Activated CD4-positive, alpha-beta T cell treated with anti-CD3 and anti-CD28 coated beads for 48 hours (primary cell): ENCODE data around the gene MTHFD1.

Experiments
- DNase-seq: peaks from one replicate; pipeline ENCODE4 v3.0.0-alpha.2; 2020

MTHFD1 gene

GRCh38 chr14:64409126-64409920, 21.2 kb downstream of the MTHFD1 start:
- no peak for DNase-seq

- DNase-seq = no peak
Observed at GRCh38 chr14:64410084-64410774, 22.1 kb downstream of the MTHFD1 start.

GRCh38 chr14:64411001-64411400, 22.8 kb downstream of the MTHFD1 start:
- no peak for DNase-seq

- no peak for DNase-seq
Observed at GRCh38 chr14:64412237-64412636, 24.1 kb downstream of the MTHFD1 start.

GRCh38 chr14:64416348-64416932, 28.3 kb downstream of the MTHFD1 start:
- DNase-seq = no peak

- DNase-seq = no peak
Observed at GRCh38 chr14:64417055-64417770, 29.1 kb downstream of the MTHFD1 start.

DNA sequence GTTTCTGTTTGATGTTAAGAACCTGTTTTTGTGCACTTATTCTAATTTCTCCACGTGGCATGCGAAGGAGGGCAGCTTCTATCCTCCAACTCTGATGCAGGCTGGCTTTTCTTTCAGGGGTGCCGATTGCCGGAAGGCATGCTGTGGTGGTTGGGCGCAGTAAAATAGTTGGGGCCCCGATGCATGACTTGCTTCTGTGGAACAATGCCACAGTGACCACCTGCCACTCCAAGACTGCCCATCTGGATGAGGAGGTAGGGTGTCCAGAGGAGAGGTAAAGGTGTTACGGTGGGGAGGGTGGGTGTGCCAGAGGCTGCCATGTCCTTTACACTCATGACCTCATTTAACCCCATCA, 29.6 kb downstream of the MTHFD1 start:
- no peak for DNase-seq

DNA sequence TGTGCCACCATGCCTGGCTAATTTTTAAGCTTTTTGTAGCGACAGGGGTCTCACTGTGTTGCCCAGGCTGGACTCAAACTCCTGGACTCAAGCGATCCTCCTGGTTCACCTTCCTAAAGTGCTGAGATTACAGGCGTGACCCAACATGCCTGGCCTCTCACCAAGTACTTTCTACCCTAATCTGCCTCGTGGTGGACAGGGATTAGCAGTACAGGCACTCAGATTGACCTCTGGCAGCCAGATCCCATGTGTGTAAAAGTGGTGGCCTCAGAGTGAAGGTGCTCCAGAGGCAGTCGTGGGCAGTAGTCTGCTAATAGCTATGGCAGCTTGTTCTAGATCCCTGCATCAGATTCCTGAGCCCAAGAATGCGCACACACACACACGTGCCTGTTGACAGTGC, 30.9 kb downstream of the MTHFD1 start:
- DNase-seq = no peak

DNA sequence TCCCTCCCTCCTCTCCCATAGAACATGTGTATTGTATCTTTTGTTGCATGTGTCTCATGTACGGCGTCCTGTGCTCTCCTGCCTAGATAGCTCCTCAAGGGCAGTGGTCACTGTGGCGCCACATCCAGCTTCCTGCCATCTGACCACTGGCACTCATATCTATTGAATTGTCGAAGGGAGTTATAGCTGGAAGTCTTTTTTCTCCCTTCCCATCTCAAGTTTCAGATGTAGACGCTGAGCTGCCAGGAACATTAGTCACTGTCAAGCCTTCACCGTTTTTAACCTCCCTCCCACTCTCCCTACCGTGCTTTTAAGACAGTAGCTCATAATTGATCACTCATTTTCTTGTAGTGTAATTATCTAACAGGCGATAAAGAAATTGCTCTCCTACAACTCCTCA, 33.0 kb downstream of the MTHFD1 start:
- DNase-seq = no peak

DNA sequence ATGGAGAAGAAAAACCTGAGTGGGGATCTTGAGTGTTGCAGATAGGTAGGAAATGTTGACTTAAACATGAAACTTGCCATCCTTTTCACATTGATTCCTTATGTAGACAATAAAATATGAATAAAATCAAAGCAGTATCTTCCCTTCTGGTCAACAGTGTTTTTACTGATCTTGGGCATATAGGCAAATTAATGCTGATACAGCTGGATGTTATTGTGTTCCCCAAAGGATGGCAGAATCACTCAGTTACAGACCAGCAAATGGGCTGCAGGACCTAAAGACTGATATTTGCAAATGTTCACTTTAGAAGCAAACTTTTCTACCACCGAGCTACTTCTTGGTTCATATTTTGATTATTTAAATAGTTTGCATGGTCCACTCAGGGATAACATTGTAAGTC, 33.9 kb downstream of the MTHFD1 start:
- DNase-seq = no peak

- no peak for DNase-seq
Observed at GRCh38 chr14:64422756-64423155, 34.6 kb downstream of the MTHFD1 start.

GRCh38 chr14:64423987-64424386, 35.8 kb downstream of the MTHFD1 start:
- peak; percentile 48 for DNase-seq

DNA sequence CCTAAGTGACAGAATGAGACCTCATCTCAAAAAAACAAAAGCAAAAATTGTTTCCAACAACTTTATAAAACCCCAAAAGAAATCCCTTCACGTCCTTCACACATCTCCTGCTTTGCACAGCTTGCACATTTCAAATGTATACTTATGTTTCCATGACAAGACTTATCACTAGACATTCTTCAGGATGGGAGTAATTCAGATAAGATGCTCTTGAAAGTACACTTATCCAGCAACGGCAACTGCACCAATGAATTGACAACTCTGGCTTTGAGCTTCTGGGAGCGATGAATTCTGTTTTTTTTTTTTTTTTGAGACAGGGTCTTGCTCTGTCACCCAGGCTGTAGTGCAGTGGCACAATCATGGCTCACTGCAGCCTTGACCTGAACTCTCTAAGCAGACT, 46.4 kb downstream of the MTHFD1 start:
- DNase-seq = no peak

GRCh38 chr14:64438181-64438841, 50.2 kb downstream of the MTHFD1 start:
- DNase-seq = no peak

GRCh38 chr14:64439141-64439540, 51.0 kb downstream of the MTHFD1 start:
- no peak for DNase-seq

DNA sequence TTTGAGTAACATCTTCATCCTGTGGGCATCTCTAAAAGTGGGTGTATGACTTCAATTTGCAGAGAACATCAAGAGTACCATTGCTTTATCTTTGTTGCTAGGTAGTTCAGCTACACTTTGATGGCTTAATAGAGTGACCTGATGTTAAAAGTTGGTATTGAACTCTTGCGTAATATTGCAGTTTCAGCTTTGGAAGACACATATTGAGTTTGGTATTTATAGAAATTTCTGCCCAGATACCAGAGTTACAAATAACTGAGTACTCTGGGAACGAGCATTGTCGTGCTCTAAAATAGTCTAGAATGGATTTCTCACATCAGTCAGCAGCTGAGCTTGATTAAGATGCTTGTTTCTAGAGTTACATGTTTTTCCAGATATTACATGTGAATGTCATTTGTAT, 52.3 kb downstream of the MTHFD1 start:
- no peak for DNase-seq

GRCh38 chr14:64442300-64442988, 54.3 kb downstream of the MTHFD1 start:
- no peak for DNase-seq

DNA sequence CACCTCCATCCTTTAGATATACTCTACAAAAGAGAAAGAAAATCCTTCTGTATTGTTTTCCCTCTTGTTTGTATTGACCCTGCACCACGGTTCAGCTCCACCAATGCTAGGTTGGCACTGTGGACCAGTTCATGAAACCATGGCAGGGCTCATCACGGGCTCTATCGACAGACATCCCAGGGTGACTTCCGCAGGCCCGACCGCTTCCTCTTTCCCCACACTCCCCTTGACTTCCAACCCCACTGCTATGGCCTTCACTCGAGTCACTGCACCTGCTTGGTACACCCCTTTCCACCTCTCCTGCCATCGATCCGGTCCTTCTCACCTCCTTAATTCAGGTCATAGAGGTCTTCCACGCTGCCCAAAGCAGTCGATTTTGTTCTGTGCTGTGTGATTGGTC, 56.0 kb downstream of the MTHFD1 start:
- DNase-seq = no peak

DNA sequence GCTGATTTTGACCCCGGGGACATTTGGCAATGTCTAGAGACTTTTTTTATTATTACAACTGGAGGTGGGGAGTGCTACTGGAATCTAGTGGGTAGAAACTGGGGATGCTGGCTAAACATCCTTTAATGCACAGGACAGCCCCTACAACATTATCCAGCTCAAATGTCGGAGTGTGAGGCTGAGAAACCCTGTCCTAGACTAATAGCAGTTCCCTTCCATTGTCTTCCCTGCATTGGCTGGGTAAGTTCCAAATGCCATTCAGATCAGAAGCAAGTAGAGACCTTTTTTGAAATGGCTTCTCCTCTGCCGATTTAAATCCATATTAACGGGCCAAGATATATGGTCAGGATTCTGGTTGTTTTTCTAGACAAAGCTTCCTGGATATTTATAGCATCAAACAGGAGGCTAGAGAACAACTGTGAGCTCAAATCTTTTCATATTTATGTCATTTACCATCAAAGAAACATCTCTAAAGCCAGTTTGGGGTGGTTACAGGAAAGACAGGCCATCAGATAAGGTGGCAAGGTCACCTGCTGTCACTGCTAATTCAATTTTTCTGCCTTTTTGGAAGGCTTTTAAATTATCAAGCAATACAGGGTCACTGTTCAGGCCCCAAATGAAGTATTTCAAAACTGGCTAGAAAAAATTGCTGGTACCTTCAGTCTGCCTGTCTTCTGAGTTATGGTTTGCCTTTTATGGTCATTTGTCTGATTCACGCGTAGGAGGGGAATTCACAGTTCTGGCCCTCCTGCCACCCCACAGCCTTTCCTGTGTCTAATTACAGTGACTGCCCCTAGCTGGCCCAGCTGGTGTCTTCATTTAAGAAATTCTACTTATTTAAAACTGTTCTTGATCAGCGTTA, 57.1 kb downstream of the MTHFD1 start:
- peak; percentile 49 for DNase-seq

GRCh38 chr14:64447876-64448670, 59.9 kb downstream of the MTHFD1 start:
- no peak for DNase-seq

DNA sequence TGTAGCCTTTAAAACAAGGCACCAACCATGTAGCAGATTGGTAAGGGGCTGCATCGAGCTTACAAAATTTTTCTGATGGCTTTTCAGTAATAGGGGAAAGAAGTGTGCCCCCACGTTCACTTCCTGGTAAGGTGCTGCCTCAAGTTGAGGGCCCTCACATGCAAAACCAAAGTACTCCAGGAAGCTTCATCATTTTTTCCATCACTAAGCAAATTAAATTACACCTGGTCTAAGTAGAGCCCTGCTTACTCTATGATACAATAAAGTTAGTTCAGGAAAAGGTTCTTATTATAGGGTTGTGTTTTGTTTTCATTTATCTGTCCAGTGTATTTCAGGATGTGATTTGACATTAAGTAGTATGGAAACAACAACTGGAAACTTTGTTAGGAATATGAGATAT, 62.1 kb downstream of the MTHFD1 start:
- peak; percentile 18 for DNase-seq
